GM18868 (cell line): Measurements from ENCODE around the gene ZNF574.

Experiments
- ATAC-seq: cut with Tn5 transposase; IDR thresholded peaks from one replicate; pipeline ENCODE4 v1.9.1; 2021; ENCODE audit warnings: mild to moderate bottlenecking, moderate library complexity; ENCODE audit not compliant: unreplicated experiment

Gene ZNF574

DNA sequence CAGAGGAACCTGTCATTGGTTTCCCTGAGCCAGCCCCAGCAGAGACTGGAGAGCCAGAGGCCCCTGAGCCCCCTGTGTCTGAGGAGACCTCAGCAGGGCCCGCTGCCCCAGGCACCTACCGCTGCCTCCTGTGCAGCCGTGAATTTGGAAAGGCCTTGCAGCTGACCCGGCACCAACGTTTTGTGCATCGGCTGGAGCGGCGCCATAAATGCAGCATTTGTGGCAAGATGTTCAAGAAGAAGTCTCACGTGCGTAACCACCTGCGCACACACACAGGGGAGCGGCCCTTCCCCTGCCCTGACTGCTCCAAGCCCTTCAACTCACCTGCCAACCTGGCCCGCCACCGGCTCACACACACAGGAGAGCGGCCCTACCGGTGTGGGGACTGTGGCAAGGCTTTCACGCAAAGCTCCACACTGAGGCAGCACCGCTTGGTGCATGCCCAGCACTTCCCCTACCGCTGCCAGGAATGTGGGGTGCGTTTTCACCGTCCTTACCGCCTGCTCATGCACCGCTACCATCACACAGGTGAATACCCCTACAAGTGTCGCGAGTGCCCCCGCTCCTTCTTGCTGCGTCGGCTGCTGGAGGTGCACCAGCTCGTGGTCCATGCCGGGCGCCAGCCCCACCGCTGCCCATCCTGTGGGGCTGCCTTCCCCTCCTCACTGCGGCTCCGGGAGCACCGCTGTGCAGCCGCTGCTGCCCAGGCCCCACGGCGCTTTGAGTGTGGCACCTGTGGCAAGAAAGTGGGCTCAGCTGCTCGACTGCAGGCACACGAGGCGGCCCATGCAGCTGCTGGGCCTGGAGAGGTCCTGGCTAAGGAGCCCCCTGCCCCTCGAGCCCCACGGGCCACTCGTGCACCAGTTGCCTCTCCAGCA is 4.2 kb downstream of the ZNF574 start:
- ATAC-seq, result no peak

DNA sequence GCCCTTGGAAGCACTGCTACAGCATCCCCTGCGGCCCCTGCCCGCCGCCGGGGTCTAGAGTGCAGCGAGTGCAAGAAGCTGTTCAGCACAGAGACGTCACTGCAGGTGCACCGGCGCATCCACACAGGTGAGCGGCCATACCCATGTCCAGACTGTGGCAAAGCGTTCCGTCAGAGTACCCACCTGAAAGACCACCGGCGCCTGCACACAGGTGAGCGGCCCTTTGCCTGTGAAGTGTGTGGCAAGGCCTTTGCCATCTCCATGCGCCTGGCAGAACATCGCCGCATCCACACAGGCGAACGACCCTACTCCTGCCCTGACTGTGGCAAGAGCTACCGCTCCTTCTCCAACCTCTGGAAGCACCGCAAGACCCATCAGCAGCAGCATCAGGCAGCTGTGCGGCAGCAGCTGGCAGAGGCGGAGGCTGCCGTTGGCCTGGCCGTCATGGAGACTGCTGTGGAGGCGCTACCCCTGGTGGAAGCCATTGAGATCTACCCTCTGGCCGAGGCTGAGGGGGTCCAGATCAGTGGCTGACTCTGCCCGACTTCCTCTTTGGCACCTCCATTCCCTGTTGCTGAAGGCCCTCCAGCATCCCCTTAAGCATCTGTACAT is 4.9 kb downstream of the ZNF574 start:
- no peak for ATAC-seq

DNA sequence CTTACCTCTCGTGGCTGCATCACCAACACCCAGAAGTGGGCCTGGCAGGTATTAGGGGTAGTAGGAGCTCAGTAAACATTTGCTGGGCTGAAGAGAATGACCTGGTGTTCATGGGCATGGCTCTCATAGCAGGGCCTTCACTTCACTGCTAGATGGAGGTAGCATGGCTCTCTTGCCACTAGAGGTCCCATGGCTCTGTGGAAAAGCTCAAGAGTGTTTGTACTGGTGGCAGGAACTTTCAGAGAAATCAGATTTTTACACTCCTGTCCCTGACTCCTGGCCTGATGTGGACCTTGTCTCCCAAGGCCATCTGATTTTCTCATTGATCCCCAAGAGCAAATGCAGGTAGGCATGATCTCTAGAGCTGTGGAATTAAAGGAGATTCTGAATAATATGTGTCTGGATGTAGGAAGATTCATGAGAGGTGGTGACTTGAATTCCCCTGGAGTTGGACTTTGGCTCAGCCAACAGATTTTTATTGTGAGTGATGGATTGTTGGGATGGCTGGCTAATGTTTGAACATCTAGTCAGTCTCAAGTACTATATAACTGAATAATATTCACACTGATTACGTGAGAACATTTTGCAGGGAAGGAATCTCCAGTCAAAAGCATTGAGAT is 5.7 kb downstream of the ZNF574 start:
- no peak for ATAC-seq

DNA sequence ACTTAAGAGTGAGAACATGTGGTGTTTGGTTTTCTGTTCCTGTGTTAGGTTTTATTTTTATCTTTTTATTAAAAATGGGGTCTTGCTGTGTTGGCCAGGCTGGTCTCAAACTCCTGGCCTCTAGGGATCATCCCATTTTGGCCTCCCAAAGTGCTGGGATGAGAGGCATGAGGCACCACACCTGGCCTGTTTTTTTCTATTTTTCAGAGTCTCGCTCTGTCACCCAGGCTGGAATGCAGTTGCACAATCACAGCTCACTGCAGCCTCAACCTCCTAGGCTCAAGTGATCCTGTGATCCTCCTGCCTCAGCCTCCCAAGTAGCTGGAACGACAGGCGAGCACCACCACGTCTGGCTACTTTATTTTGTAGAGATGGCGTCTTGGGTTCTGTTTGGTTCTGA is 7.6 kb downstream of the ZNF574 start:
- ATAC-seq, result no peak

DNA sequence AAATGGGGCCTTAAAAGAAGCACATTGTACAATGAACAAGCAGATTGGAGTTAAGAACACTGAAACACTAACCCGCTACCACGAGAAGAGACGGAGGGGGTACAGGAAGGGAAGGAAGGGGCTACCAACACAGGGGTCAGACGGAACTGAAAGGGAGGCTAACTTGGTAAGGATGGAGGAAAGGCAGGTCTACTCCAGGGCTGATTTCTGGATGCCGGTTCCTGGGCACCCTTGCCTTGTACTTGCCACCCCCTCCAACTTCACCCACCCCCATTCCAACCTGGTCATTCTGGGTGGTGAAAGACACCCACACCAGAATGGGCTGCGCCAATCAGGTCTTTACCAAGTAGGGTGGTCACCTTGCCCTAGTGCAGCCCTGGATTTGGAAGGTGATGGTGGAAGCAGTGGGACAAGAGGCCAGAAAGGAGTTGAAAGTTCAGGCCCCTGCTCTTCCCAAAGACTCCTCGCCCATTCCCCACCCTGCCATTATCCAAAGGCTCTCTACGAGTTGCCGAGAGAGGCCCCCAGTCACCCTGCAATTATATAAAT is 10.3 kb downstream of the ZNF574 start:
- no peak for ATAC-seq

DNA sequence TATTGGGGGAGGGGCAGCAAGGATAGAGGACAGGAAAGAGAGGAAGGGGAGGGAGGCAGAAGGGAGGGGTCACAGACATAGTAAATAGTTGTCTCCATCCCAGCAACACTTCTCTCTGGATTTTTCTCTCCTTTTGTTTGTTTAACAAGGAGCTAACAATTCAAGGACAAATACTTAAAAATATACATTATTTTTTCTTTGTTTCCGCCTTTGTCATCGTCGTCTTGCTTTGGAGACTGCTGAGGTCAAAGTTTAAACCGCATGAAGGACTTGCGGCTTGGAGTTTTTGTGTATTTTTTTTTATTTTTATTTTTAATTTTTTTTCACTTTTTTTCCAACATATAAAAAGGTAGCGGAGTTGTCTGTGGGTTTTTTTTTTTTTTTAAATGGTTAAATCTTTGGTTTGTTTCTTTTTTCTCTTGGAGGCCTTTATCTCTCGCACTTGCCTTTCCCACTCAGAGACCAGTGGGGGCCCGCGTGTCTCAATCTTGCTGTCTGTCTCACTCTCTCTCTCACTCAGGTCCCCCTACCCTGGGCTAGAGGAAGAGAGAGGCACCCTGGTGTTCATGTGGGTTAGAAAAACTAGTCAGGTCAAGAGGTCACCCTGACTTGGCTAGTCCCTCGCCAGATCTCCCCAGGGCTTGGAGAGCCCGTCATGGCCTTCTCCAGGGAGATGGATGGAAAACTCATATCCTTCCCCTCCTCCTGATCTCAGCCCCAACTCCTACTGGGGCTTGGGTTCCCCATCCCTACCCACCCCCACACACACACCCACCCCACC is 11.0 kb downstream of the ZNF574 start:
- ATAC-seq, result no peak

DNA sequence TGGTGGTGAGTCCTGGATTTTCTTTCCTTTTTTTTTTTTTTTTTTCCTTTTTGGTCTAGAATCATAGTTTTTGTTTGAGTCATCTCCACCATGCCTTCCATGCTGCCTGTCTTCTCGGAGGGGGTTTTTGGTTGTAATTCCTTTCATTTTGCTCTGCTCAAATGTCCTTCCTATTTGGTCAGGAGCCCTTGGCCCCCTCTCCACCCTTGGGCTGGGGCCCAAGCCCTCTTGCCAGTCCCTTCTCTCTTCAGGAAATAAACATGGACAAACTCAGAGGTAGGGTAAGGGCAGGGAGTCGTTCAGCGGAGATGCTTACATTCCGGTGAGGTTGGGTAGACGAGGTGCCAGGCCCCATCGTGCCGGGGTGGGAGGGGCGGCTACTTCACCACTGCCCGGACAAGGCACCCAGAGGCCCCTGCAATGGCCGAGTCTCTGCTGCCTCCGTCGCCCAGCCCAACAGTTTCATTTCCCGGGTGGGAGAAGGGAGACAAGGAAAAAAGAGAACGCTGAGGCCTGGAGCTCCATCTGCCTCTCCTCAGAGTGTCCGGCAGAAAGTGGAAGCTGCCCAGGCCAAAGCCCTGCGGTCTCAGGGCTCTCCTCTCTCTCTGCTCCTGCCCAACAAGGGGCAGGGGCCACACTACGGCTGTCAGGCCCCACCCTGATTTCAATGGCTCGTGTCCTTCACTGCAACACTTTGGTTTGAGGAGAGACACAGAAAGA is 12.7 kb downstream of the ZNF574 start:
- no peak for ATAC-seq

DNA sequence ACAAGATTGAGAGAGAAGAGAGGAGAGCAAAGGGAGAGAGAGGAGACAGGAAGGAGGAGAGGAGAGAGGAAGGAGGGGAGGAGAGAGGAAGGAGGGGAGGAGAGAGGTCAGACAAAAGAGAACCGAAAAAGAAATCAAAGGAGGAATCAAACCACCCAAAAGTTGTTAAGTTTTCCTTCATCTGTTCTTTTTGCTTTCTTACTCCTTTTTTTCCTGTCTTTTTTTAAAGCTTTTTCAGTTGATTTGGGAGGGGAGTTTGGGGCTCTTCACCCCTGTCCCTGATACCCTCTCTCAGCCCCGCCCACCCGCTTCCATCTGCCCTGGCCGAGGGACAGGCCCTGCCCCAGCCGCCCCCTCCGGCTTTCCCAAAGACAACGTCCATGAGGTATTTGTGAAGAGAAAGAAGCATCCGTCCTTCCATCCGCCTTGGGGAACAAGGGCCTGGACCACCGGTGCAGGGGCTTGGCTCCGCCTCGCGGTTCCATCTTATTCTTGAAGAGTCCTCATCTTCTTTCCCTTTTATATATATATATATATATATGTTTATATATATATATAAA is 13.3 kb downstream of the ZNF574 start:
- no peak for ATAC-seq

DNA sequence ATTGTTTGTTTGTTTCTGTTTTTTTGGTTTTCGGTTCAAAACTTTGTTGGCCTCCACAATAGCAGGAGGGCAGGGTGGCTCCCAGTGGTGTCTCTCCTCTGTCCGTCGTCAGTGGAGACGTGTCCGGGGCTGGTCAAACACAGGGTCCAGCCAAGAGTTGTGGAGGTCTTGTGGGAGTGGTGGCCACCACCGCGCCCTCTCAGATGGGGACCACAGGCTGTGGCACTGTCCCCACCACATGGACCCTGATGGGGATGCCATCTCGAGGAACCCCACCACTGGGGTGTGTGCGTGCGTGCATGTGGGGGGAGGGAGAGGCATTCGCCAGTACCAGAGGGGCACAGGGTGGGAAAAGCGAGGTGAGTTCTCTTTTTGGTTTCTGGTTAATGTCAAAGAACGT is 13.8 kb downstream of the ZNF574 start:
- no peak for ATAC-seq

DNA sequence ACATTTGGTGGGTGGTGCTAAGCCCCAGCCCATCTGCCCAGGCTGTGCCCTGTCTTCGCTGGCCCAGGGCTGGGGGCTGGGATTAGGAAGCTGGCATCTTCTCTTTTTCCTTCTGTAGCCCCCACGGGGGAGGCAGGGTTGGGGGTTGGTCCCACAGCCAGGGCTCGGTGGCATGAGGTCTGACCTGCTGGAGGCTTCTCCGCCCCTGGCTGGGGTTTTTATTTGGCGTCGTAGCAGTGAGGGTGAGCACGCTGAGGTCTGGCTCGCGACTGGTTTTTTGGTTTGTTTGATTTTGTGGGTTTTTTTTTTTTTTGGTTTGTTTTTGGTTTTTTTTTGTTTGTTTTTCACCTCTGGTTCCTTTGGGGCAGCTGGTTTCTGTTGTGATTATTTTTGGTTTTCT is 14.7 kb downstream of the ZNF574 start:
- ATAC-seq, result no peak

DNA sequence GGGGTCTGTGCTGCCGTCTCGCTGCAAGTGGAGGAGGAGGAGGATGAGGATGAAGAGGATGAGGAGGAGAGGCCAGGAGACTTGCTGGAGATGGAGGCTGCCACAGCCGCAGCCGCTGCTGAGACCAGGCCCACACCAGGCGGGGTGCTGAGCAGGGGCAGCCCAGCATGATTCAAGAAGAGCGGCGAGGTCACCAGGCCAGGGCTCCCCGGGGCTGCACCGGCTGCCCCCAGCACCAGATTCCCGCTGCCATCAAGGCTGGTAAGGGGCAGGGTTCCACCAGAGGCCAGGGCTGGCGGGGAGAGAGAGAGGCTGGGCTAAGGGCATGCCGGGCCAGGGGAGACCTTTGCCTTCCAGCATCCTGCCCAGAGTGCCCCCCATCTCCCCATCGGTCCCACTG is 15.3 kb downstream of the ZNF574 start:
- ATAC-seq, result no peak

DNA sequence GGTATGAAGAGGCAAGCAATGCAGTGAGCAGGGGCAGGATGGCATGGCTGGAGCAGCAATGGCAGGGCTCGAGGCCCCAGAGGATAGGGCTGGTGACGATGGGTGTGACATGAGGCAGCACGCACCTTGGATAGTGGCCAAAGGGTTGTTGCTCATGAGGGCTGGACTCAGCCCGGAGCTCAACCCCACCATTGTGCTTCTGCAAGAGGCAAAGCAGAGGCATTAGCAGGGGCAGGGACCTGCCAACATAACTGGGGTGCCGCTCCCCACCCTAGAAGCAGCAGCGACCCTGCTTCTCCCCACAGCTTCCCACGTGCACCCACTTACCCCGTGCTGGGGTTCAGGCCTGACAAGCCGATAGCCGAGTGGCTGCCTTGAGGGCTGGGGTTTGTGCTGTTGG is 15.8 kb downstream of the ZNF574 start:
- no peak for ATAC-seq

DNA sequence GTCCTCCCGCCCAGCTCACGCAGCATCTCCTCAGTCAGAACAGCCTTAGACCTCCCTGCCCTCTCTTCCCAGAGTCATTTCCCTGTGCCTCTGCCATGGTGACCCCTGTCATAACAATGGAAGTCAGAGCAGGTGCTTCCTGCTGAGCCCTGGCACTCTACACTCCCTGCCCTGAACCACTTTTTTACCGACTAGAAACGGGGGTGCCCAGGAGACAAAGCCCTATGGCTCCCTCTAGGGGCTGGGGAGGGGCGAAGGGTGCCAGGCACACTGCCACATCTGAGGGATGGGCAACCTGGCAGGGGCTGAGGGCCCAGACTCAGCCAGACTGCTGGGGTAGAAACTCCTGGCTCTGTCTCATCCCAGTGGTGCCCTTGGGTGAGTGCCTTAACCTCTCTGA is 16.4 kb downstream of the ZNF574 start:
- no peak for ATAC-seq

DNA sequence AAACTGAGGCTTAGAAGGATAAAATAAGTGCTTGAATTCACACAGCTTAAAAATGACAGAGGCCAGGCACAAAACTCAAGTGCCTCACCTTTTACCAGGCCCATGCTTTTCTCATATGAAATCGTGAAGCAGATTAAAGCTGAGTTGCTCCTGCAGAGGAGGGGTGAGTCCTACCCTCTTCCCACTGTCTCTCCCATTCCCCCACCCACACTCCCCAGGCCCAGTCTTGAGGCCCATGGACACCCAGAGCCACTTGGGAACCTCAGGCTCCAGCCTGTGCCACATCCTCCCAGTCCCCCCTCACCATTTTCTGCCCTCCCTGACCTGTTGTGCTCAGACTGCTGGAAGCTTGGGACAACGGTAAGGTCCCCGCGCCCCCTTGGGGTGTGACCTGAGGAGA is 17.5 kb downstream of the ZNF574 start:
- no peak for ATAC-seq

DNA sequence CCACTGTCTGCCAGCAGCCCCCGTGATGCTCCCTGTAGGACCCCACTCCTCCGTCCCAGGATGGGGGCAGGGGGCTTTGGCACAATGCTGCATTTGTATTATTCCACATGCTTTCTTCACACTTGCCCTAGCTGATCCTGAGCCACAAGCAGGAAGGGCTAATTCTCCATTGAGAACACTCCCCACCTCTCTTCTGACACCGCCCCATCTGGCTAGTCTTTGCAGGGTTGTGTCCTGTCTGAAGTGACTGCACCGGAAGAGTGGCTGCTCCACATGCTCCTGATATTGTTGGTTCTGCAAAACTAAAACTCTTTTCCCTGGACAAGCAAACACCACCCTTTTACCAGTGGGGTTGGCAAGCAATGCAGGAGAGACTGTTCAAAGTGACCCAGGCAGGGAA is 18.0 kb downstream of the ZNF574 start:
- ATAC-seq, result no peak

DNA sequence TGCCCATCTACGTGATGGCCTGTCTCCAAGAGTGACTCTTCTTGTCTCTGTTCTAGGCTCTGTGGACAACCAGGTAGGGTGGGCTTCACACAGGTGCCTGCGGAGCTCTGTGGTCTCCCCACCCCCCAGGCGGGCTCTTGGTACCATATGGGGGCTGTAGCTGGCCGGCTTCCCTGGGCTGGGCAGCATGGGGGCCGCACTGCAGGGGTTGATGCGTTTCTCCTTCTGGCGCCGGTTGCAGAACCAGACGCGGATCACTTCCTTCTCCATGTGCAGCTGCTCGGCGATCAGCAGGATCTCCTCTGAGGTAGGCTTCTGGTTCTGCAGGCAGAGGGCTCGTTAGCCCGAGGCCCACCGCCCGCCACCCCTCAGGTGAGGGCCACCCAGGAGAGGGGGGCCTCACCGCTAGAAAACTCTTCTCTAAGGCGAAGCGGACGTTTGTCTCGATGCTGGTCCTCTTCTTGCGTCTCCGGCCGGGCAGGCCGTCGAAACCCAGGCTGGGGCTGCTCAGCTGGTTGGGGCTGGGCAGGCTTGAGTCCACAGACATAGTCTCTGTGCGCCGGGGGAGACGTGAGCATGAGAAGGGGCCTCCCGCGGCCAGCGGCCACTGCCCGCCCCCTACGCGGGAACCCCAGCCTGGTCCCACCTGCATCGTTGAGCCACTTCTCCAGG is 19.3 kb downstream of the ZNF574 start:
- no peak for ATAC-seq

DNA sequence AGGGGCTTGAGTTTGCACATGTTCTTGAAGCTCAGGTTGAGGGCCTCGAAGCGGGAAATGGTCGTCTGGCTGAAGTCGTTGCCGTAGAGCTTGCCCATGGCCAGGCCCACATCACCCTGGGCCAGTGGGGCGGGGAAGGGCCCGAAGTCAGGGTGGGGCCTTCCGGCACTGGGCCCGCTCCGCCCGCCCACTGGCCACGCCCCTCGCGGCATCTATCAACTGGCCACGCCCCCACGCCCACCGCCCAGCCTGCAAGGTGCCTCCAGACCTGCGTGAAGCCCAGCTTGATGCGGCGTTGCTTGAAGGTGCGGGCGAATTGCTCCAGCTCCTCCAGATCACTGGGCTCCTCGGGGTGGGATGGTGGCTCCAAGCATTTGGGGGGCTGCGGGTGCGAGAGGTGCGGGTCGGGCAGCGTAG is 19.9 kb downstream of the ZNF574 start:
- ATAC-seq, result no peak

DNA sequence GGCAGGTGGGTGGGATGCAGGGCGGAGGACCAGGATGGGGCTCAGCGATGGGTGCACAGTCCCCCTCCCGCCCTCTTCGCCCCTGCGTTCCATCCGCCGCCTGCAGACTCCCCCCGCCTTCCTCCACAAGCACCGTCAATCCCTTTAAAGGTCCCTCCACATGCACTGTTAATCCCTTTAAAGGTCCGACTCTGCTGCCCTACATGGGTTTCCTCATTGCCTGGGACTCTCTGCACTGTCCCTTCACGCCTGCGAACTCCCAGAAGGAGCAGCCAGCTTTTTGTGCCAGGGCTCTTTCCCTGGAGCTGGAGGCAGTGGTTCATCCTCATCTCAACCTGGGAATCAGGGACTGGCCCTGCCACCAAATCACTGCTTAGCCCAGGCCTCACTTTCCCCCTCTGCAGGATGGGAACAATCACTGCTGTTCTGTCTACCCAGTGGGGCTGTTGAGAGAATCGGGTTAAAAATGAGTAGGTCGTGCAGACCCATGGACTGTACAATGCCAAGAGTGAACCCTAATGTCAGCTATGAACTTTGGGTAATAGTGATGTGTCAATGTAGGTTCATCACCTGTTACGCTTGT is 20.4 kb downstream of the ZNF574 start:
- no peak for ATAC-seq

DNA sequence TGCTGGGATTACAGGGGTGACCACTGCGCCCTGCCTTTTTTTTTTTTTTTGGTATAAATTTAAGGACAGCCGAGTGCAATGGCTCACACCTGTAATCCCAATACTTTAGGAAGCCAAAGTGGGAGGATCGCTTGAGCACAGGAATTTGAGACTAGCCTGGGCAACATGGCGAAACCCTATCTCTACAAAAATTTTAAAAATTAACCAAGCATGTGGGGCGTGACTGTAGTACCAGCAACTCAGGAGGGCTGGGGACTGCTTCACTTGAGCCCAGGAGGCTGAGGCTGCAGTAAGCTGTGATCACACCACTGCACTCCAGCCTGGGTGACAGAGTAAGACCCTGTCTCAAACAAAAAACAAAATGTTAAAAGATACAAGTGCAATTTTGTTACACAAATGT is 21.5 kb downstream of the ZNF574 start:
- ATAC-seq, result no peak
